Measurements from ENCODE around the gene C10orf95.
"Not testable (repeated sequence)": the region's sequence is repeated elsewhere in the genome, so short reads cannot be mapped to it uniquely, and the experiment has no call there.

DNA sequence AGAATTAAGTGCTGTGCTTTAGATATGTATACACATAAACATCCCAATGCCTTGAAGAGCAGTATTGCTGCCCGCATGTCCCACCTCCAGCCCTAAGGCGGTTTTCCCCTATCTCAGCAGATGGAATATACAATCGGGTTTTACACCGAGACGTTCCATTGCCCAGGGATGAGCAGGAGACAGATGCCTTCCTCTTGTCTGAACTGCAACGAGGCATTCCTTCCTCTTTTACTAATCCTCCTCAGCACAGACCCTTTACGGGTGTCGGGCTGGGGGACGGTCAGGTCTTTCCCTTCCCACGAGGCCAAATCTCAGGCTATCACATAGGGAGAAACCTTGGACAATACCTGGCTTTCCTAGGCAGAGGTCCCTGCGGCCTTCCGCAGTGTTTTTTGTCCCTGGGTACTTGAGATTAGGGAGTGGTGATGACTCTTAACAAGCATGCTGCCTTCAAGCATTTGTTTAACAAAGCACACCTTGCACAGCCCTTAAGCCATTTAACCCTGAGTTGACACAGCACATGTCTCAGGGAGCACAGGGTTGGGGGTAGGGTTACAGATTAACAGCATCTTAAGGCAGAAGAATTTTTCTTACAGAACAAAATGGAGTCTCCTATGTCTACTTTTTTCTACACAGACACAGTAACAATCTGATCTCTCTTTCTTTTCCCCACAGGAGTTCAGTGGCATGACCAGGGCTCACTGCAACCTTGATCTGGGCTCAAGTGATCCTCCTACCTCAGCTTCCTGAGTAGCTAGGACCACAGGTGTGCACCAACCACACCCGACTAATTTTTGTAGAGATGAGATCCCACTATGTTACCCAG lies 3.5 kb upstream of the C10orf95 start:
- TF ChIP-seq NFYB (IDR thresholded peaks at IDR 0.05; ENCODE audit: insufficient read depth, low read depth, low read length); MEF2A (IDR thresholded peaks at IDR 0.05; ENCODE audit: insufficient read depth, low read depth, low read length); ETV6 (conservative IDR thresholded peaks at IDR 0.05 in 1 of 2, IDR thresholded peaks at IDR 0.05 in 1 of 2; ENCODE audit: borderline replicate concordance in 1 of 2, low read depth in 1 of 2); TCF12 (IDR thresholded peaks at IDR 0.05; ENCODE audit: low read depth, low read length): not testable (repeated sequence)
- TF ChIP-seq, protein P1, sequence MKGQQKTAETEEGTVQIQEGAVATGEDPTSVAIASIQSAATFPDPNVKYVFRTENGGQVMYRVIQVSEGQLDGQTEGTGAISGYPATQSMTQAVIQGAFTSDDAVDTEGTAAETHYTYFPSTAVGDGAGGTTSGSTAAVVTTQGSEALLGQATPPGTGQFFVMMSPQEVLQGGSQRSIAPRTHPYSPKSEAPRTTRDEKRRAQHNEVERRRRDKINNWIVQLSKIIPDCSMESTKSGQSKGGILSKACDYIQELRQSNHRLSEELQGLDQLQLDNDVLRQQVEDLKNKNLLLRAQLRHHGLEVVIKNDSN (IDR thresholded peaks at IDR 0.05; ENCODE audit: borderline replicate concordance, extremely low read length, insufficient read depth, low read depth, low read length): not testable (repeated sequence)
- TF ChIP-seq, protein P2, sequence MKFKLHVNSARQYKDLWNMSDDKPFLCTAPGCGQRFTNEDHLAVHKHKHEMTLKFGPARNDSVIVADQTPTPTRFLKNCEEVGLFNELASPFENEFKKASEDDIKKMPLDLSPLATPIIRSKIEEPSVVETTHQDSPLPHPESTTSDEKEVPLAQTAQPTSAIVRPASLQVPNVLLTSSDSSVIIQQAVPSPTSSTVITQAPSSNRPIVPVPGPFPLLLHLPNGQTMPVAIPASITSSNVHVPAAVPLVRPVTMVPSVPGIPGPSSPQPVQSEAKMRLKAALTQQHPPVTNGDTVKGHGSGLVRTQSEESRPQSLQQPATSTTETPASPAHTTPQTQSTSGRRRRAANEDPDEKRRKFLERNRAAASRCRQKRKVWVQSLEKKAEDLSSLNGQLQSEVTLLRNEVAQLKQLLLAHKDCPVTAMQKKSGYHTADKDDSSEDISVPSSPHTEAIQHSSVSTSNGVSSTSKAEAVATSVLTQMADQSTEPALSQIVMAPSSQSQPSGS (IDR thresholded peaks at IDR 0.05; ENCODE audit: low read length): not testable (repeated sequence)
- TF ChIP-seq, protein P3, sequence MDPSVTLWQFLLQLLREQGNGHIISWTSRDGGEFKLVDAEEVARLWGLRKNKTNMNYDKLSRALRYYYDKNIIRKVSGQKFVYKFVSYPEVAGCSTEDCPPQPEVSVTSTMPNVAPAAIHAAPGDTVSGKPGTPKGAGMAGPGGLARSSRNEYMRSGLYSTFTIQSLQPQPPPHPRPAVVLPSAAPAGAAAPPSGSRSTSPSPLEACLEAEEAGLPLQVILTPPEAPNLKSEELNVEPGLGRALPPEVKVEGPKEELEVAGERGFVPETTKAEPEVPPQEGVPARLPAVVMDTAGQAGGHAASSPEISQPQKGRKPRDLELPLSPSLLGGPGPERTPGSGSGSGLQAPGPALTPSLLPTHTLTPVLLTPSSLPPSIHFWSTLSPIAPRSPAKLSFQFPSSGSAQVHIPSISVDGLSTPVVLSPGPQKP (IDR thresholded peaks at IDR 0.05; ENCODE audit: low read depth, low read length): not testable (repeated sequence)
